SH-SY5Y (cell line): ENCODE measurements around the gene MRPL9.

Source experiments
- GATA2 ChIP-seq: IDR thresholded peaks from 2 replicates; pipeline ENCODE4 v1.6.1; 2011; ENCODE audit warnings: mild to moderate bottlenecking, low read depth, low read length
- GATA3 ChIP-seq: IDR thresholded peaks from 2 replicates; pipeline ENCODE4 v1.6.1; 2011; ENCODE audit warnings: low read depth, mild to moderate bottlenecking, low read length, moderate library complexity

DNA sequence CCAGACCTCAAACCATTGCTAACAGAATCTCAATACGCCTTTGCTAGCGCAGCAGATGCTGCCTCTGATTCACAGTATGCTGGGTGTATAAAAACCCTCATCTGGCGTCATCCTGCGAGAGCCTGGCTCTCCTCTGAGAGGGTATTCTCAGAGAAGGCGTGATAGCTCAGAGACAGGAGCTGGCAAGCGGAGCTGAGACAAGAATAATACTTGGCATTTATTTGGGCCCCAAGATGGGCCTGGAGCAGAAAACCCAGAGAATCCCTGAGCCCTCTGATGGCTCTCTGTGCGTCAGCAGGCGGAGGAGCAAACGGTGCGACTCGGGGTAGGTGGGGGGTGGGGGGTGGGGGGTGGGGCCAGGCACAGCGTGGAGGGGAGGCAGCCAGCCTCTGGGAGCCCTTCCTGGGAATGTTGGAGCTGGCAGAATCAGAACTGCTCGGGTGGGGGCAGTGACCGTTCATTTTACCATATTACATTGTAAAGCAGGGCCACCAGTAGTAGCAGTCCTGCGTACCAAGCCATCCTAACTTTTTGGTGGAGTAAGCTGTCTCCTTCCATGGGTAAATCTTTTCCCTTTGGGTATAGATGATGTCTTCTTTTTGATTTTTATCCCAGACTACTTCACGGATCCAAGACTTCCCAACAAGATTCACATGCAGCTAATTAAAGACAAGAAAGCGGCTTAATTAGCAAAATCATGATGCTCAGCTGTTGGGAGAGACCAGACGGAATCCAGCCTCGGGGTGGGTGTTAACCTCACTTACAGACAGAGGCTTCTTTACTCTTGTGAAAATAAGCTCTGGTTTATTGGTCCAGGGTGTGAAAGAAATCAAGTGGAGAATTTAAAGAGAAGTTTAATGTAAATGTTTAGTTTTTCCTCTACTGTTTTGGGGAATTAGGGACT lies 34.9 kb downstream of the MRPL9 start:
- TF ChIP-seq GATA3 (no peak), GATA2 (no peak; the same call in 1 of the 2 replicates)
